Suprapubic skin (tissue), 4 donors: ENCODE measurements around the gene MILR1. TPM values are rescaled to one million over a fixed set of nuclear protein-coding genes. Genes with fewer than 3 reads are reported as not detected.
A peak's percentile ranks its signal among the peaks of the same experiment; 100 is the strongest.

Source experiments
- DNase-seq, 2 donors: peaks; one replicate each; pipeline ENCODE4 v3.0.0-alpha.2; 2019; ENCODE audit warnings: low spot score in 2 of 2
- H3K27ac ChIP-seq: fragments of 200-600 bp; sonication (generic); one replicate; pipeline ENCODE4 v1.5.1; 2019
- H3K27me3 ChIP-seq: fragments of 200-600 bp; sonication (generic); one replicate; pipeline ENCODE4 v1.5.1; 2019
- H3K36me3 ChIP-seq: fragments of 200-600 bp; sonication (generic); one replicate; pipeline ENCODE4 v1.5.1; 2019
- H3K4me1 ChIP-seq: fragments of 200-600 bp; sonication (generic); one replicate; pipeline ENCODE4 v1.5.1; 2019
- H3K4me3 ChIP-seq: fragments of 200-600 bp; sonication (generic); one replicate; pipeline ENCODE4 v1.5.1; 2019; ENCODE audit warnings: mild to moderate bottlenecking
- H3K9me3 ChIP-seq: fragments of 200-600 bp; sonication (generic); one replicate; pipeline ENCODE4 v1.5.1; 2019
- CTCF ChIP-seq, 2 donors: fragments of 200-600 bp in 1 of 2; fragments of 450-650 bp in 1 of 2; sonication (generic) in 1 of 2; IDR thresholded peaks; one replicate each; pipeline ENCODE4 v1.5.1; 2016 to 2019; ENCODE audit warnings: antibody characterized with exemption in 2 of 2, mild to moderate bottlenecking in 1 of 2, moderate library complexity in 1 of 2
- EP300 ChIP-seq: sonication (generic); formaldehyde crosslinking; IDR thresholded peaks from one replicate; pipeline ENCODE4 v1.6.1; 2017; ENCODE audit warnings: antibody characterized with exemption
- POLR2A ChIP-seq, 2 donors: fragments of 450-650 bp; IDR thresholded peaks; one replicate each; pipeline ENCODE4 v1.6.1; 2017; ENCODE audit warnings: antibody characterized with exemption in 2 of 2, mild to moderate bottlenecking in 2 of 2, moderate library complexity in 2 of 2
- POLR2AphosphoS5 ChIP-seq, 3 donors: sonication (generic); formaldehyde crosslinking; IDR thresholded peaks; one replicate each; pipeline ENCODE4 v1.6.1; 2017; ENCODE audit warnings: antibody characterized with exemption in 3 of 3
- WGBS: methylation state at CpG from one replicate; pipeline ENCODE4 v1.1.5; 2018; 5-methylcytosine and 5-hydroxymethylcytosine counted together
- total RNA-seq, 4 donors: library from RNA; depleted of rRNA; stranded (reverse); fragments of >200 nt; gene quantifications; one replicate each; pipeline ENCODE4 v1.1.0, GENCODE V29; 2016

Gene MILR1
- total RNA-seq, 4 donors from 2014 or later: 0.45 to 0.57 TPM; not detected in 2

GRCh38 chr17:64508683-64509082 lies 59.8 kb downstream of the MILR1 start:
- peak overlapping the region; percentile 93 for H3K4me3 ChIP-seq
- DNase-seq: no peak
- TF ChIP-seq POLR2A (IDR thresholded peaks at IDR 0.05) (no peak), POLR2AphosphoS5 (IDR thresholded peaks at IDR 0.05) (no peak), EP300 (no peak), CTCF (IDR thresholded peaks at IDR 0.05) (no peak)
- peaks cover 32% of the 10 kb centered on the region for H3K4me1 ChIP-seq
- peaks cover 40% of the 10 kb centered on the region for H3K36me3 ChIP-seq
- 84% methylated on average over 2 of the region's 2 CpGs for WGBS
- no peaks in the 10 kb centered on the region for H3K9me3 ChIP-seq
- no peak overlapping the region for H3K27ac ChIP-seq
- no peaks in the 10 kb centered on the region for H3K27me3 ChIP-seq

DNA sequence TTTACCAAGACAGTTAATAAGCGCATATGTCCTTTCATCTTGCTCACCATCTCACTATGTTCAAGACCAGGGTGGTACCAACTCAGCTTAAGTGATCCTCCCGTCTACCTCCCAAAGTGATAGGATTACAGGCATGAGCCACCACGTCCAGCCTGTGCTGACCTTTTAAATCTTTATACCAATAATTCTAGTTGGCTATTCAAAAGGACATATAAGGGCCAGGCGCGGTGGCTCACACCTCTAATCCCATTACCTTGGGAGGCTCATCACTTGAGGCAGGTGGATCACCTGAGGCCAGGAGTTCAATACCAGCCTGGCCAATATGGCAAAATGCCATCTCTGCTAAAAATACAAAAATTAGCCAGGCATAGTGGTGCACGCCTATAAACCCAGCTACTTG lies 60.3 kb downstream of the MILR1 start:
- H3K4me1 ChIP-seq: peaks cover 27% of the 10 kb centered on the region
- no peak overlapping the region for H3K27ac ChIP-seq
- H3K27me3 ChIP-seq: no peaks in the 10 kb centered on the region
- WGBS: 93% methylated on average over 6 of the region's 6 CpGs
- no peak for DNase-seq
- no peaks in the 10 kb centered on the region for H3K9me3 ChIP-seq
- no peak overlapping the region for H3K4me3 ChIP-seq
- H3K36me3 ChIP-seq: peaks cover 40% of the 10 kb centered on the region
- TF ChIP-seq EP300 (no peak), POLR2A (IDR thresholded peaks at IDR 0.05) (no peak), POLR2AphosphoS5 (IDR thresholded peaks at IDR 0.05) (no peak), CTCF (IDR thresholded peaks at IDR 0.05) (no peak)

- Histone ChIP-seq H3K27me3 (no peaks in the 10 kb centered on the region), H3K27ac (no peak overlapping the region), H3K4me3 (no peak overlapping the region), H3K4me1 (no peaks in the 10 kb centered on the region), H3K9me3 (no peaks in the 10 kb centered on the region), H3K36me3 (peaks cover 92% of the 10 kb centered on the region)
- WGBS: 82% methylated on average over 2 of the region's 2 CpGs
- no peak for DNase-seq
- TF ChIP-seq EP300 (no peak), POLR2AphosphoS5 (IDR thresholded peaks at IDR 0.05) (no peak), POLR2A (IDR thresholded peaks at IDR 0.05) (no peak), CTCF (IDR thresholded peaks at IDR 0.05) (no peak)
Measured at GRCh38 chr17:64515419-64515818, 66.5 kb downstream of the MILR1 start.

DNA sequence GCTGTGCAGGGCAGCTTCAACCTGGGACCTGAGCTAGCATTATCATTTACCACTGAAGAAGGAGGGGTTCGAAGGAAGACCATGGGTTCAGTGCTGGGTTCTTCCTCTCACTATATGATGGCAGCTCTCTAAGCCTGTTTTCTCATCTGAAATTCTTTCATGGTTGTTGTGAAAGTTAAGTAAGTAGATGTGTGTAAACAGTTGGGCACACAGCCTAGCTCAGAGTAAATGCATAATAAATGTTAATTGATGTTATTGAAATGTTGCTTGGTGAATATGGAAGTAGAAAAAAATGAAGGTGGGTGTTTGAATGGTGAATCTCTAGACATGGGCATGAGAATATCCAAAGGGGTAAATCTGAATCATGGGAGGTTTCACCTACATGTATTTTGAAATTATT lies 66.9 kb downstream of the MILR1 start:
- DNase-seq: no peak
- H3K27ac ChIP-seq: no peak overlapping the region
- H3K36me3 ChIP-seq: peaks cover 92% of the 10 kb centered on the region
- no peaks in the 10 kb centered on the region for H3K27me3 ChIP-seq
- no peak for TF ChIP-seq EP300
- no peak for TF ChIP-seq CTCF (IDR thresholded peaks at IDR 0.05)
- TF ChIP-seq POLR2A (IDR thresholded peaks at IDR 0.05): no peak
- no peak for TF ChIP-seq POLR2AphosphoS5 (IDR thresholded peaks at IDR 0.05)
- 95% methylated on average over 1 of the region's 1 CpG for WGBS
- H3K9me3 ChIP-seq: no peaks in the 10 kb centered on the region
- no peak overlapping the region for H3K4me3 ChIP-seq
- H3K4me1 ChIP-seq: no peaks in the 10 kb centered on the region

Other genes starting within 250 kb of the MILR1 start
- 10 to 100 TPM; 35.5 to 41.3 (median 36.9) TPM for gene TEX2, start 185.9 kb upstream of the MILR1 start, total RNA-seq
- 10 to 100 TPM; 18.8 to 70.2 (median 42.6) TPM for gene PECAM1, start 58.3 kb upstream of the MILR1 start, total RNA-seq
- gene POLG2, start 47.9 kb downstream of the MILR1 start, total RNA-seq: 10 to 100 TPM in 1 of 4 donors, 1 to 10 TPM in 3; 2.7 to 23.2 (median 5.0) TPM
- 1,000 to 10,000 TPM in 1 of 4 donors, 100 to 1,000 TPM in 3; 532 to 1,402 (median 922) TPM for gene DDX5, start 57.2 kb downstream of the MILR1 start, total RNA-seq
- gene CEP95, start 57.9 kb downstream of the MILR1 start, total RNA-seq: 100 to 1,000 TPM in 1 of 4 donors, 10 to 100 TPM in 3; 46.8 to 200 (median 61.5) TPM
- gene SMURF2, start 213.2 kb downstream of the MILR1 start, total RNA-seq: 10 to 100 TPM; 19.4 to 28.6 (median 25.2) TPM